Measurements from ENCODE around the gene CELF2.
"Not testable (repeated sequence)": the region's sequence is repeated elsewhere in the genome, so short reads cannot be mapped to it uniquely, and the experiment has no call there.

The CELF2 gene

GRCh38 chr10:10994360-10994759 lies 23.3 kb upstream of the CELF2 start:
- Mint-ChIP-seq H3K4me3 (no peak overlapping the region), H3K9me3 (no peaks in the 10 kb centered on the region)

GRCh38 chr10:10995120-10995519 lies 22.6 kb upstream of the CELF2 start:
- Mint-ChIP-seq H3K4me3 (no peak overlapping the region), H3K27ac (no peak overlapping the region), H3K9me3 (no peaks in the 10 kb centered on the region), H3K4me1 (peaks cover 9% of the 10 kb centered on the region), H3K36me3 (no peaks in the 10 kb centered on the region)
- DNase-seq (ENCODE audit: low spot score in 2 of 2) = no peak
- no peak for ATAC-seq

More at GRCh38 chr10:10994360-10994759, 23.3 kb upstream of the CELF2 start:
- no peak for DNase-seq (ENCODE audit: low spot score in 2 of 2)
- peaks cover 9% of the 10 kb centered on the region for H3K4me1 Mint-ChIP-seq
- no peak for ATAC-seq
- no peak overlapping the region for H3K27ac Mint-ChIP-seq
- H3K36me3 Mint-ChIP-seq = no peaks in the 10 kb centered on the region

- Mint-ChIP-seq H3K4me3 (no peak overlapping the region), H3K9me3 (no peaks in the 10 kb centered on the region)
- DNase-seq (ENCODE audit: low spot score in 2 of 2) = no peak
Observed at GRCh38 chr10:10996966-10997620, 20.6 kb upstream of the CELF2 start.

GRCh38 chr10:10999501-10999900 lies 18.2 kb upstream of the CELF2 start:
- DNase-seq (ENCODE audit: low spot score in 2 of 2); H3K36me3 Mint-ChIP-seq; H3K4me1 Mint-ChIP-seq; H3K4me3 Mint-ChIP-seq; H3K9me3 Mint-ChIP-seq; H3K27ac Mint-ChIP-seq; ATAC-seq: not testable (repeated sequence)

More at GRCh38 chr10:10996966-10997620, 20.6 kb upstream of the CELF2 start:
- Mint-ChIP-seq H3K4me1 (peaks cover 9% of the 10 kb centered on the region), H3K36me3 (no peaks in the 10 kb centered on the region), H3K27ac (no peak overlapping the region)
- ATAC-seq = no peak

GRCh38 chr10:11002485-11002884 lies 15.2 kb upstream of the CELF2 start:
- Mint-ChIP-seq H3K9me3 (no peaks in the 10 kb centered on the region), H3K4me1 (no peaks in the 10 kb centered on the region), H3K27ac (no peak overlapping the region), H3K36me3 (no peaks in the 10 kb centered on the region), H3K4me3 (no peak overlapping the region)
- DNase-seq (ENCODE audit: low spot score in 2 of 2) = no peak
- ATAC-seq = no peak

- Mint-ChIP-seq H3K4me1 (no peaks in the 10 kb centered on the region), H3K9me3 (no peaks in the 10 kb centered on the region), H3K27ac (no peak overlapping the region), H3K4me3 (no peak overlapping the region), H3K36me3 (no peaks in the 10 kb centered on the region)
- ATAC-seq = no peak
- DNase-seq (ENCODE audit: low spot score in 2 of 2) = no peak
Observed at GRCh38 chr10:11002916-11003315, 14.8 kb upstream of the CELF2 start.

- Mint-ChIP-seq H3K4me3 (no peak overlapping the region), H3K27ac (no peak overlapping the region), H3K4me1 (peaks cover 6% of the 10 kb centered on the region), H3K9me3 (no peaks in the 10 kb centered on the region), H3K36me3 (no peaks in the 10 kb centered on the region)
- ATAC-seq (no peak), DNase-seq (ENCODE audit: low spot score in 2 of 2) (no peak)
Observed at GRCh38 chr10:11003679-11004078, 14.0 kb upstream of the CELF2 start.

- ATAC-seq = no peak
- Mint-ChIP-seq H3K9me3 (no peaks in the 10 kb centered on the region), H3K27ac (no peak overlapping the region), H3K36me3 (no peaks in the 10 kb centered on the region), H3K4me1 (peaks cover 12% of the 10 kb centered on the region), H3K4me3 (no peak overlapping the region)
- DNase-seq (ENCODE audit: low spot score in 2 of 2) = no peak
Observed at GRCh38 chr10:11004144-11005077, 13.3 kb upstream of the CELF2 start.

GRCh38 chr10:11005725-11006427 lies 11.8 kb upstream of the CELF2 start:
- H3K27ac Mint-ChIP-seq = no peak overlapping the region

GRCh38 chr10:11006428-11006825 lies 11.2 kb upstream of the CELF2 start:
- DNase-seq (ENCODE audit: low spot score in 2 of 2) = no peak
- H3K4me1 Mint-ChIP-seq = peaks cover 12% of the 10 kb centered on the region
- H3K4me3 Mint-ChIP-seq = no peak overlapping the region
- ATAC-seq = no peak
- no peaks in the 10 kb centered on the region for H3K9me3 Mint-ChIP-seq
- H3K27ac Mint-ChIP-seq = no peak overlapping the region
- H3K36me3 Mint-ChIP-seq = no peaks in the 10 kb centered on the region

More at GRCh38 chr10:11005725-11006427, 11.8 kb upstream of the CELF2 start:
- peaks cover 12% of the 10 kb centered on the region for H3K4me1 Mint-ChIP-seq
- H3K9me3 Mint-ChIP-seq = no peaks in the 10 kb centered on the region
- no peak for ATAC-seq
- DNase-seq (ENCODE audit: low spot score in 2 of 2) = no peak
- no peaks in the 10 kb centered on the region for H3K36me3 Mint-ChIP-seq
- H3K4me3 Mint-ChIP-seq = no peak overlapping the region

- Mint-ChIP-seq H3K27ac (no peak overlapping the region), H3K4me1 (peaks cover 12% of the 10 kb centered on the region), H3K9me3 (no peaks in the 10 kb centered on the region), H3K36me3 (no peaks in the 10 kb centered on the region), H3K4me3 (no peak overlapping the region)
- ATAC-seq = no peak
- no peak for DNase-seq (ENCODE audit: low spot score in 2 of 2)
Observed at GRCh38 chr10:11007476-11008020, 10.1 kb upstream of the CELF2 start.

GRCh38 chr10:11009471-11010308 lies 8.0 kb upstream of the CELF2 start:
- no peak for DNase-seq (ENCODE audit: low spot score in 2 of 2)
- H3K27ac Mint-ChIP-seq = no peak overlapping the region
- H3K4me1 Mint-ChIP-seq = peaks cover 12% of the 10 kb centered on the region

GRCh38 chr10:11010582-11010981 lies 7.1 kb upstream of the CELF2 start:
- peaks cover 12% of the 10 kb centered on the region for H3K4me1 Mint-ChIP-seq
- DNase-seq (ENCODE audit: low spot score in 2 of 2) (no peak), ATAC-seq (no peak)
- H3K4me3 Mint-ChIP-seq = no peak overlapping the region
- no peaks in the 10 kb centered on the region for H3K36me3 Mint-ChIP-seq
- no peak overlapping the region for H3K27ac Mint-ChIP-seq
- no peaks in the 10 kb centered on the region for H3K9me3 Mint-ChIP-seq

More at GRCh38 chr10:11009471-11010308, 8.0 kb upstream of the CELF2 start:
- H3K36me3 Mint-ChIP-seq = no peaks in the 10 kb centered on the region
- ATAC-seq = peak; percentile 53
- H3K9me3 Mint-ChIP-seq = no peaks in the 10 kb centered on the region
- no peak overlapping the region for H3K4me3 Mint-ChIP-seq

- no peak overlapping the region for H3K27ac Mint-ChIP-seq
- DNase-seq (ENCODE audit: low spot score in 2 of 2) = no peak
- ATAC-seq = no peak
- H3K9me3 Mint-ChIP-seq = no peaks in the 10 kb centered on the region
- no peaks in the 10 kb centered on the region for H3K36me3 Mint-ChIP-seq
- H3K4me3 Mint-ChIP-seq = no peak overlapping the region
- H3K4me1 Mint-ChIP-seq = peaks cover 12% of the 10 kb centered on the region
Observed at GRCh38 chr10:11011436-11011835, 6.2 kb upstream of the CELF2 start.
